GM21515 (cell line): ENCODE measurements around the gene AMPD2.

Experiments
- ATAC-seq: cut with Tn5 transposase; IDR thresholded peaks from one replicate; pipeline ENCODE4 v1.9.1; 2021; ENCODE audit not compliant: unreplicated experiment

The AMPD2 gene

GRCh38 chr1:109619576-109620400 lies at the start of gene AMPD2, which contains the start of gene GNAT2:
Gene AMPD2, plus strand, starts transcription at chr1:109619837. Its CDS starts 1,339 bp downstream, at chr1:109621176.
Gene GNAT2, minus strand, starts transcription at chr1:109619616. Its CDS starts 6,746 bp downstream, at chr1:109612870.
- ATAC-seq: peak; percentile 48

GRCh38 chr1:109570414-109570813 lies 49.2 kb upstream of the AMPD2 start:
- no peak for ATAC-seq

DNA sequence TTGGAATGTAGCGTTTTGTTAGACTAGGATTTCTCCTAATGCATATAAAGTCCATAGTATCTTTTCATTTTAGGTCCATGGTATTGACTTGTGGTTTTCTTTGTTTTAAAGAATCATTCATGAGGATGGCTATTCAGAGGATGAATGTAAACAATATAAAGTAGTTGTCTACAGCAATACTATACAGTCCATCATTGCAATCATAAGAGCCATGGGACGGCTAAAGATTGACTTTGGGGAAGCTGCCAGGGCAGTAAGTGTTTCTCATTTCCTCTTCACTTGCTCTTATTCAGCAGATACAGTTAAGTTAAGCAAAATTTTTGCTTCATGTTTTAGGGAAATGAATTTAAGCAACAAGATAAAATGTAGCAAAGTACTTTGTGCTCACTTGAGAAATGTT lies 45.9 kb upstream of the AMPD2 start:
- ATAC-seq: no peak

DNA sequence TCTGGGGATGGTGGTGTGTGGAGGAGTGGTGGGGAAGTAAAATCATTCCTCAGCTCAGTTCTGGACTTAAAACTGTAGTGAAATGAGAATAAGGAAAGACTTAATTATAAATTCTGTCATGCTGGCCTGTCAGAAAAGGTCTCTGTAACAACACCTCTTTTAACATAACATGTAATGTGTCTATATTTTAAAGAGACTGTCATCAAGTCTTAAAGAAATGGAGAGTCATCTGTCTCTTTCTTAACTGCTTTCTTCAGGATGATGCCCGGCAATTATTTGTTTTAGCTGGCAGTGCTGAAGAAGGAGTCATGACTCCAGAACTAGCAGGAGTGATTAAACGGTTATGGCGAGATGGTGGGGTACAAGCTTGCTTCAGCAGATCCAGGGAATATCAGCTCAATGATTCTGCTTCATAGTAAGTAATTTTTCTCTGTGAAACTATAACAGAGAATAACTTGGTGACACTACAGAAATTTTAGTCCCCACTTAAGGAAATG lies 40.6 kb upstream of the AMPD2 start:
- ATAC-seq: no peak

GRCh38 chr1:109579491-109579890 lies 40.1 kb upstream of the AMPD2 start:
- ATAC-seq: no peak

GRCh38 chr1:109582021-109582420 lies 37.6 kb upstream of the AMPD2 start:
- ATAC-seq: no peak

DNA sequence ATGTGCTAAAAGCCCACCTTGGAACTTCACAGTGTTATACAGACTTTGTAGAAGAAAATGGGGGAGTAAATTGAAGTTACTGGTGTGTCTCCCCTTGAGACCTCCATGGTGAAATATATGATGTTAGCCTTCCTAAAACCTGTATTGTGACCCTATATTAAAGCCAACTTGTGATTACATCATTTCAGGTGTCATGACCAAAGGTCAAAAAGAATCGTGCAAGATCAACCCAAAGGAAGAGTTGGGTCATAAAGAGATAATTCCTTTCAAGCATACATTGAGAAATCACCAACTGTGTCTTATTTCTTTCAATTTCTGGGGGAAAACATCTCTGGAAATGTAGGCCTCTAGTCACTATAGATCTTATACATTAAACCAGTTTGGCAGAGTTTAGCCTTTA lies 34.9 kb upstream of the AMPD2 start:
- ATAC-seq: no peak

DNA sequence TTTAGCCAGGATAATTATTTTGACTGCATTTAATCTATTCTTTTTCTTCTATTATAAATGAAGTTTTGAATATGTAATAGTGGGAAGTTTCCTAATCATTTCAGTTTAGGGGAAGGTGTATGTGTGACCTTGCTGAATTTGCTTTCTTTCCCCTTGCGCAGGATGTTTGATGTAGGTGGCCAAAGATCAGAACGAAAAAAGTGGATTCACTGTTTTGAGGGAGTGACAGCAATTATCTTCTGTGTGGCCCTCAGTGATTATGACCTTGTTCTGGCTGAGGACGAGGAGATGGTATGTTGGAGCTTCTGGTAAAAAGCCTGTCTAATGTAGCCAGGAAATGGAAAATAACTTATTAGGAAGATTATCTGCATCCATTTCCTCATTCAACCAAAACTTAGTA lies 33.6 kb upstream of the AMPD2 start:
- no peak for ATAC-seq

DNA sequence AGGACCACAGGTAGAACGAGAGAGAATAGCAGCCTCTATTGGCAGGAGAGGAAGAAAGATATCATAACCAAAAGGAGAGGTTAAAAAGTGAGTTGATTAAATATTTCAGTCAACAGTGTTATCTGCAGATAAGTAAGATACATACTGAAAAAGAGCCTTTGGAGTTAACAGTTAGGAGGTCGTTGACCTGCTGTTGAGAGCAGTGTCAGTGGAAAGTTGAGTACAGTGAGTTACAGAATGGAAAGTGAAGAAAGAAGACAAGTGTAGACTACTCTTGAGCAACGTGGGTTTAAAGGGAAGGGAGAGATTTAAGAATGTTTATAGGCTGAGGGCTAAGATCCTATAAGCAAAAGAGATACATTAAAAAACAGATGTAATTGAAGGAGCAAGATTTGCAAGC lies 30.5 kb upstream of the AMPD2 start:
- ATAC-seq: no peak

DNA sequence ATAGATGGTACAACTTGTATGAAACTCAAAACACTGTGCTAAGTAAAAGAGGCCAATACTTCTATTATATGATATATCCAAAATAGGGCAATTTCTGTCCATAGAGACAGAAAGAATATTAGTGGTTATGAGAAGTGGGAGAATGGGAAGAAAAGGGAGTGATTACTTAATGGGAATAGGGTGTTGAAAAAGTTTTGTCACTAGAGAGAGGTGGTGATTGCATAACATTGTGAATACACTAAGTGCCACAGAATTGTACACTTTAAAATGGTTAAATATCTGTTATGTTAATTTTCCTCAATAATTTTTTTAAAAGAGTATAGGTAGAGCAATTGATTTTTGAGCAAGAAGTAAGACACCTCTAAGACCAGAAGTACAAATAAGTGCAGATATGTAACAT lies 30.0 kb upstream of the AMPD2 start:
- no peak for ATAC-seq

DNA sequence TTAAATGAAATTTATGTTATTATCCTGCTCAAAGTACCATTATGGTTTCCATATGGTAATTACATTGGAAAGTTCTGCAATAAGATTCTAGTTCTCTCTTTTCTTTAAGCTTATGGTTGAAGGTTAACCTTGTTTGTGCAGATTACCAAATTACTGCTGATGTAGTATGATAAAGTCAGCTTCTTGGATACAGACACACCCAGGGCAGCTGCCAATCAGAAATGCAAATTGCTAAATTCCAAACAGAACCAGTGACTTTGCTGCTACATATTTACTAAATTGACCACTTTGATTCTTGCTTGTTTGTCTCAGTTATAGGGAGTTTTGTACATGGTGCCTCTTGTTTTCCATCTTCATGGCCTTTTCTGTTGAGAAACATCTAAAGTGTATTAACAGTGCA lies 26.7 kb upstream of the AMPD2 start:
- no peak for ATAC-seq

GRCh38 chr1:109595531-109595930 lies 24.1 kb upstream of the AMPD2 start:
- no peak for ATAC-seq

DNA sequence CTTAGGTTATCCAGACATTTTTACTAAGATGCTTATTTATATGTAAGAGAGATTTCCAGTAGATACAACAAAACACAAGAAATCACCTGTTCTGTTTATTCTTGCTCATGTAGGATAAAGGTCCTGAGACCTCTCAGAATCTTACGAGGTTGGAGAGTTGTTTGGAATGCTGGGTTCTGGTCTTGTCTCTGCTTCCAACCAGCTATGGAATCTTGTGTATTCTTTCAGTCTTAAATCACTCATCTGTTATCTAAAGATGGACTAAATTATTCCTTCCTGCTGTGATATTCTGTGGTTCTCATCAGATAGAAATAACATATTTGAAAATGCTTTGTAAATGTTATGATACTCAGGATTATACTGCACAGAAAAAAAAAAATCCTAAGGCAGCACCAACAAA lies 21.5 kb upstream of the AMPD2 start:
- no peak for ATAC-seq

- no peak for ATAC-seq
Observed at GRCh38 chr1:109598655-109599054, 21.0 kb upstream of the AMPD2 start.

DNA sequence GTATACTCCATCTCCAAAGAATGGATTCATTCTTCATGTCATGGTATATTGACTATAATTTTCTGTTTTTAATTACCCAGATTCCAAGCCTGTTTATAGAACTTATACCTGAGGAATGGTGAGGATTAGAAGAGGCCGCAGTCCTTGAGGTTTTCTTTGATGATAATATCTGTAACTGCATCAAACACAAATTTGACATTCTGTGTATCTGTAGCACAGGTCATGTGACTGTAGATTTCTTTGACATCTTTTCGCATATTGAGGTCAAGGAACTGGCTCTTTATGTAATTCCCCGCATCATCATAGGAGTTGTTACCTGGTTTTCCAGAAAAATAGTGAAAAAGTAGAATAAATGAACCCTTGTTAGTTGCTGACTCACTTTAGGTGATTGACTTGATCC lies 16.4 kb upstream of the AMPD2 start:
- no peak for ATAC-seq

DNA sequence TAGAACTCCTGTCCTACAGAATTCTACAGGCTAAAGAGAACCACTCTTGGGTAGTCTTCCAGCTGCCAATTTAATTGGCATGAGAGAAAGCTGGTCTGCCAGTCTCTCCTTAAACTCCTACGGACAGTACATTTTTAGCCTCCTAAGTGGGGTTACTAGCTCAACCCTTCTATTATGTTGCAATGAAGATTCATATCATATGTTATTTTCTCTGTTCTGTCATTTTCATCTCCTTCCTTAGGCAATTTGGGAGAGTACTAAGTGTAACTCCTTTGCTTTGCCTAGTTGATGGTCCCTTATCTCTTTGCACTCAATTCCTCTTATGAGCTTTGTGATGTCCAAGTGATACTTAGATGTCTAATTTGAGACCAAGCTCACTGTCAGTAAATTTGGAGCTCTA lies 14.3 kb upstream of the AMPD2 start:
- ATAC-seq: no peak

DNA sequence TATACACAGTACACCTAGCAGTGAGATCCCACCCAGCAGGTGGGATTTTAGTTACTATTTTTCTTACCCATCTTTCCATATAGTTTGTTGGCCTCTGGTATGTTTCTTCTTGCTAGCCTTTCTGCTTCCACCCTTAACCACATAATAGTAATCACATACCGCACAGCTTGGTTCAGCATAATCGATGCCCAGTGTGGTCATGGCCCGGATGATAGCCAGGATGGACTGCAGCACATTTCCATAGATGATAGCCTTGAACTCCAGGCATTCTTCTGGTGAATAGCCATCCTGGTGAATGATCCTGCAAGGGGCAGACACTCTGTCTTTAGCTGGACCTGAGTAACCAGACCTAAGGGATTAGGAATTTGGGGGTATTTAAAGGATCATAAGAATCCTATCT lies 9.8 kb upstream of the AMPD2 start:
- no peak for ATAC-seq

GRCh38 chr1:109610609-109611307 lies 8.9 kb upstream of the AMPD2 start:
- ATAC-seq: no peak

- no peak for ATAC-seq
Observed at GRCh38 chr1:109611308-109611990, 8.2 kb upstream of the AMPD2 start.

- ATAC-seq: no peak
Observed at GRCh38 chr1:109613361-109614147, 6.1 kb upstream of the AMPD2 start.

DNA sequence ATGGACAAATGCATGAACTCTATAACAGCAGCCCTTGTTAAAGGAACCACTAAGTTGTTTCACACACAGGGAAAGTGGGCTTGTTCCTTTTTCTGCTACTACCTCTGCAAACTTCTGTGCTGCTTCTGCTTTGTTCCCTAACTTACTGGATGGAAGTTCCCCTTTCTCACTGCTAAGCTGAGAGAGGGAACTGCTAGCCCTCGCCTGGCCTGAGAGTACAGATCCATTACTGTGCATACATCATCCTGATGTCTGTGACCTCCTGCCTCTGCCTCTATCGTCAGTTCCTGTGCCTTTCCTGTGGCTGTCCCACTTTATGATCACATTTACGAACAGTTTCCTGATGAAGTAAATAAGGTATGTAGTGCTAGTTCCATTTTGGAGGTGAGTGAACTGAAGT lies 3.8 kb upstream of the AMPD2 start:
- ATAC-seq: no peak
